NCI-H2196 (cell line): ENCODE data around the gene TSPAN5.

ENCODE experiments used
- DNase-seq: peaks from one replicate; lab custom pipeline; 2025; ENCODE audit not compliant: unreplicated experiment; lab: John Stamatoyannopoulos, UW

The TSPAN5 gene

DNA sequence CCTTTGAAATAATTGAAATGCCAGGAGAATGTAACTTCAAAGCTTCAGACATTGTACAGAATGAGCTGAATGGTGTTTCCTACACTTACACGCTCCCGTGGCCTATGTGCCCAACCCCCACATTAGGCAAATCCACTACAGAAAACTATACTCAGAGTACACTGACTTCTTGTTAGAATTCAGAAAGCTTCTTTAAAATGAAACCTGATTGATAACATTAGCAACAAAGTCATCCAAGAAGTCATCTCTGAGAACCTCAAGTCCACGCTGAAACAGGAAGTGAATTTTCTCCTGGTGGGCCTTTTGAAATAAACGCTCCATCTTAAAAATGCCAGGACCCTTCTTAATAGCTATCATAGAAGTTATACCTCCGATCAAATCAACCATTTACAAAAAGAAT is 136.3 kb downstream of the TSPAN5 start:
- DNase-seq, result no peak

GRCh38 chr4:98521486-98521885 is 136.9 kb downstream of the TSPAN5 start:
- DNase-seq, result no peak

- DNase-seq, result no peak
These were observed 139.0 kb downstream of the TSPAN5 start for GRCh38 chr4:98519268-98519977.

DNA sequence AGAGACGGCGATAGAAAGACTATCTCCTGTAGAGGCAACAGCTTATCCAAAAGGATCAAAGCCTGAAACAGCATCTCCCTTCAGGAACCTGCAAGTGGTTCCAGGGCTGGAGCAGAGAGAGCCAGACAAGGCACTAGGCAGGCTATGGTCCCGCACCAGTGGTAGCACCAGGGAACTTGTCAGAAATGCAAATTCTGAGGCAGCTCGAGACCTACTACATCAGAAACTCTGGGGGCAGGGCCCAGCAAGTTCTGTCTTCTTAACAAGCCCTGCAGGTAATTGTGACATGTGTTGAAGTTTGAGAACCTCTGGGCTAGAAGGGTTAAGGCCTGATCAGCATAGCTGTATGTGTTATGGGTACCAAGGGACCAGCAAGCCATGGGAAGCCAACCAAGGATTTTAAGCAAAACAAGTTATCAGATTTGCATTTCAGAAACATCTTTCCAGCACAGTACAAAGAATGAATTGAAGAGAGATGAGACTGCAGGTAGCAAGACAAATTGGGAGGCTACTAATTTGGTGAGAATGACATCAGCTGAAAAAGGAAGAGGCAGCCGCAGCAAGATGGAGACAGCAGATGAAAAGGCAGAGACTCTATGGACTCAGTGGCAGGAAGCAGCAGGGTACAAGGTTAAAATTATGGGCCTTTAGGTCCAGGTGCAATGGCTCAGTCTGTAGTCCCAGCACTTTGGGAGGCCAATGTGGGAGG is 139.7 kb downstream of the TSPAN5 start:
- DNase-seq, result no peak

DNA sequence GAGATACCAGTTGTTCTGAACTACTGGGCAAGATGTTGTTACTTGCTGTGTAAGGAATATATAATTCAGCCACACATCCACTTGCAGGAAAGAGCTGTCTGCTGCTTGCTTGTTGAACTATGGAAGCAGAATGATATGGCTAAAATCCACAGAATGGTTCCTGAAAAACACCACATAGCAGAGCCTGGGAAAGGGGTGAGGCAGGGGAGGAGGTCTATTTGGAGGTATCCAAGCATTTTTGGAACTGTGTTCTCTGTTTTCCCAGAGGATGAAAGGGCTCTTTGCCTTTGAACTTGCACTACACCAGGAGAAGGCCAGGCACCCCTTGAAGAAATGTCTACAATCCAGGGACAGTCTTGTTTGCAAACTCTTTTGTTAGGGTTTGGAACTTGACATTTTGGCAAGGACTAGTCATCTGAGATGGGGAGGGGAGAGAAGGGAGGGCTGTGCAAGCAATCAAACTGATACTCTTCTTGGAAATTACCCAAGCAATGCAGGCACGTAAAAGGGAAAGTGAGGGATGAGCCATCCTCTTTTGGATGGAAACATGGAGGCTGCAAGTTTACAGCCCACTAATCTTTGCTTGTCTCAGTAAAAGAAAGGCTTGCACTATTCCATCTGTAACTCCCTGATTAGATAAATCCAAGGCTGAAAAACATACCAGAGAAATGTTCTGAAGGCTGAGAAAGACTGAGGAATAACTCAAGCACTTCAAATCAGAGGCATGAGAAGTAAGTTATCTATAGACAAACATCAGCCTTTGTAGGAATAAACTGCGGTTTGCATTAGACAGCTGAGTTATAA is 141.0 kb downstream of the TSPAN5 start:
- DNase-seq, result no peak

DNA sequence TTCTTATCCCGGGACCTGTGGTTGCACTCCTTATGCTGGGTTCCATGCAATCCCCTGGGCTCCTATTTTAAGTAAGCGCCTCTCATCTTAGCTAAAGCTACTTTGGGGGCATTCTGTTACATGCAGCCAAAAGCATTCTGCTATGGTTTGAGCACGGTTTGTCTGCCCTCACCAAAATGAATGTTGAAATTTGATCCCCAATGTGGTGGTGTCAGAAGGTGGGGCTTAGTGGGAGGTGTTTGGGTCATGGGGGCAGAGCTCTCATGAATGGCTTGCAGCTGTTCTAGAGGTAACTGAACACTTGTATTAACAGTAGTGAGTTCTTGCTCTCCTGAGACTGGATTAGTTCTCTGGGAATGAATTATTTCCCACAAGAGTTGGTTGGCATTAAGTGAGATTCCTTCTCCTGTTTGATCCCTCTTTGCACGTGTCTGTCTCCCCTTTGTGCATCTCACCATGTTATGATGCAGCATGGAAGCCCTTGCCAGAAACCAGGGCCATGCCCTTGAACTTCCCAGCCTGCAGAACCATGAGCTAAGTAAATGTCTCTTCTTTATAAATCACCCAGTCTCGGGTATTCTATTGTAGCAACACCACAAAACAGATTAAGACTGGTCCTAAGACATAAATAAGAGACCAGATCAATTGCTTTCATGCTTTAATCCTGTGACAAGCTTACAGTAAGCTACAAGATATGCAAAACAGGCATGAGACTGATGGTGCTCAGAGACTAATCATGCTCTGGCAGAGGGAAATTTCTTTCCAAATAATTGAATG is 141.8 kb downstream of the TSPAN5 start:
- no peak for DNase-seq

GRCh38 chr4:98516042-98516440 is 142.4 kb downstream of the TSPAN5 start:
- DNase-seq, result no peak

DNA sequence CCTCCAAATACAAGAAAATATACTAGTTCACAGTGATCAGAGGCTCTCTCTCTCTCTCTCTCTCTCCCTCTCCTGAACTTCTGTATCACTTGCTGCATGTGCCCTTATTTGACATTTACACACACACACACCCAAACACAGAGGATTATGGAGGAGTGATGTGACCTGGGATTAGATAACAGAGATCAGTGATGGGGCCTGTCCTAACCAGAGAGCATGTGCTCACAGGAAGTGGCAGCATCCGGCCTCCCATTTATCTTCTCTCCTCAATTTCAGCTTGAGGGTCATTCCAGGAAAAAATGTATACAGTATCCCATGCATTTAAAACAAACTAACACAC is 143.0 kb downstream of the TSPAN5 start:
- no peak for DNase-seq

DNA sequence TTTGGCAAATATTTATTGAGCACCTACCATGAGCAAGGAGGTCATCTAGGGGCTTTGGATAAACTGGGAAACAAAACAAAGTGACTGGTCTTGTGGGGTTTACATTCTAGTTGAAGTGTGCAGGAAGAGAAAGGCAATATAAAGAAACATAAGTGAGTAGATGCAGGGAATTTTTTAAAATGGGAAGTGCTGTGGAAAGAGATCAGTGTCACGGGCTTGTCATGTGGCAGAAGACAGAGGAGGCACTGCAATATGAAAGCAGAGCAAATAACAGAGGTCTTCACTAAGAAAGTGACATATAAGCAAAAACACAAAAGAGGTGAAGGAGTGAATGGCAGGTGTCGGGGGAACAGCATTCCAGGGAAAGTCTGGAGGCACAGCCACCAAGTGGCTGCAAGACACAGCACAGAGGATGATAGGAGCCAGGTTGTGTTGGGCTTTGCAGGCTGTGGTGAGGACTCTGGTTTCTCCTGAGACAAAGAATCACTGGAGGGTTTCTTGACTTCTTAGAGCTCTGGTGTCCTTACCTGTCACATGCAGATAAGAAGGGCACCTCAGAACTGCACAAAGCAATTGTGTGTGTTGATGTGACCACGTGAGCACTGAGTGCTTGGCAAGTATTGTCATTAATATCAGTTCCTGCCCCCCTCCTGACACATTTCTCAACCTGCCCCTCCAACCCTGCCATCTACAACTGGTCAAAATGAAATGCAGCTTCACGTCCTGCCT is 143.5 kb downstream of the TSPAN5 start:
- DNase-seq, result no peak

- DNase-seq, result no peak
These were observed 145.5 kb downstream of the TSPAN5 start for GRCh38 chr4:98512918-98513317.

- no peak for DNase-seq
These were observed 147.5 kb downstream of the TSPAN5 start for GRCh38 chr4:98510757-98511517.

- DNase-seq, result no peak
These were observed 148.1 kb downstream of the TSPAN5 start for GRCh38 chr4:98510340-98510739.

GRCh38 chr4:98509721-98510120 is 148.7 kb downstream of the TSPAN5 start:
- DNase-seq, result no peak

- no peak for DNase-seq
These were observed 149.4 kb downstream of the TSPAN5 start for GRCh38 chr4:98508829-98509598.

- no peak for DNase-seq
These were observed 150.2 kb downstream of the TSPAN5 start for GRCh38 chr4:98508248-98508647.

- DNase-seq, result no peak
These were observed 151.1 kb downstream of the TSPAN5 start for GRCh38 chr4:98507299-98507698.

DNA sequence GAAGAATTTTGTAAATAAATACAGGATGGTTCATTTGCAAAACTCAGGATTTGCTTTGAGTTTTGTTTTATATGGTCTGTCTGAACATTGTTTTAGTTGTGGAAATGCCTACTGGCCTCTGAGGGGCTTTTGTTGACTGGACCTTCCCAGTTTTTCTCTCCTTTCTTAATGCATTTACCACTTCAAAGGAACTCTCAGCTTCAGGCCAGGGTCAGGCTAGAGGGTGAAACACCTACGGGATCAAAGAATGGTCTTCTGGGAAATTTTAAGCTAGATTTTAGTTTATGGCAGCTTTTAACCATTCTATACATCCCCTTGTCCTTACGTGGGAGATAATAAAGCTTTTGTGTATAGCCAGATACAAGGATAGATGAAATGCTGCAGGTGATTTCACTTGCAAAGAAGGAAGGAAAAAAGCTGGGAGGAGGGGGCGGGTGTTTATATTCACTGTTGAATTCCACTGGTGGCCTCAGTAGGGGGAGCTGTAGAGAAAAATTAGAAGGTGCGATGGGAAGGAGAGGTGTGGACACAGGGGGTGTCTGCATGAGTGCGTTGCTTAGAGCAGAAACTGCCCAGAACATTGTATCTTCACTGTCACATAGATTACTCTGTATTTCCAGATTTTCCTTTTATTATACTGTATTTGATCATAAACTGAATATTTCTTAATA is 151.8 kb downstream of the TSPAN5 start:
- no peak for DNase-seq

DNA sequence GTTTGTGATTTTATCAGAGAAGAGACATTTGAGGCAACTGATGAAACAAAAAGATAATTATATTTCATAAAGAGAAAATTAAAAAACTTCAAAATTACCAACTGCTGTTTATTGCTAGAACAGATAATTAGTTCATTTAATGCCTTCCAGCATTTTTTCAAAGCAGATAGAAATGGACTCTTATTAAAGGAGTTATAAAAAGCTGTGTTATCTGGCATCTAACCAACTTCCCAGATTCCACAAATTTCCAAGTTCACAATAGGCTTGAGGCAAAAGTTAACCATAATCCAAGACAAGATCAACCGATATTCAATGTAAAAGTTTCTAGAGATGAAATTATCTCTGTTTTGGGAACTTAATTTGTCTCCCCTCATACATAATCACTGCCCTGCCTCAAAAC is 152.4 kb downstream of the TSPAN5 start:
- no peak for DNase-seq

GRCh38 chr4:98504091-98504490 is 154.3 kb downstream of the TSPAN5 start:
- DNase-seq, result no peak
